Cerebellar nuclear complex (tissue), 1 donor: ENCODE data around the gene SCP2.

ENCODE experiments used
- DNase-seq, 2 experiments: peaks; one replicate each; lab custom pipeline; 2025; lab: John Stamatoyannopoulos, UW

SCP2 gene

GRCh38 chr1:53082826-53083455 lies 155.9 kb downstream of the SCP2 start:
- DNase-seq = no peak

GRCh38 chr1:53083636-53084588 lies 156.8 kb downstream of the SCP2 start:
- DNase-seq = no peak

GRCh38 chr1:53084589-53084971 lies 157.5 kb downstream of the SCP2 start:
- DNase-seq = no peak

GRCh38 chr1:53085405-53085804 lies 158.3 kb downstream of the SCP2 start:
- DNase-seq = no peak

- DNase-seq = no peak
These were observed 159.5 kb downstream of the SCP2 start for GRCh38 chr1:53086491-53087070.

GRCh38 chr1:53087332-53088285 lies 160.5 kb downstream of the SCP2 start:
- DNase-seq = no peak

- no peak for DNase-seq
These were observed 161.7 kb downstream of the SCP2 start for GRCh38 chr1:53088616-53089300.

- DNase-seq = no peak
These were observed 162.6 kb downstream of the SCP2 start for GRCh38 chr1:53089478-53090226.

GRCh38 chr1:53090227-53091147 lies 163.4 kb downstream of the SCP2 start:
- no peak for DNase-seq

- peak in 1 of 2 experiments; percentile 41 for DNase-seq
These were observed 165.0 kb downstream of the SCP2 start for GRCh38 chr1:53091841-53092645.

- no peak for DNase-seq
These were observed 165.8 kb downstream of the SCP2 start for GRCh38 chr1:53092659-53093450.

- no peak for DNase-seq
These were observed 166.3 kb downstream of the SCP2 start for GRCh38 chr1:53093451-53093754.

- DNase-seq = no peak
These were observed 166.9 kb downstream of the SCP2 start for GRCh38 chr1:53093778-53094532.

GRCh38 chr1:53094533-53094919 lies 167.4 kb downstream of the SCP2 start:
- no peak for DNase-seq
